KOPT-K1 (cell line): ENCODE data around the gene ZNF670.
"Not testable (repeated sequence)": the region's sequence is repeated elsewhere in the genome, so short reads cannot be mapped to it uniquely, and the experiment has no call there.

Source experiments
- H3K27ac ChIP-seq: fragments of 200-600 bp; sonication (generic); 2 replicates; pipeline ENCODE4 v1.5.1; 2016; ENCODE audit warnings: antibody characterized with exemption, mild to moderate bottlenecking, low read depth, low read length; ENCODE audit not compliant: poor library complexity, severe bottlenecking
- H3K36me3 ChIP-seq: fragments of 200-600 bp; sonication (generic); 2 replicates; pipeline ENCODE4 v1.5.1; 2017; ENCODE audit warnings: antibody characterized with exemption, mild to moderate bottlenecking, low read length, moderate library complexity; ENCODE audit not compliant: insufficient read depth
- H3K9me3 ChIP-seq: fragments of 200-600 bp; sonication (generic); 2 replicates; pipeline ENCODE4 v1.5.1; 2017; ENCODE audit warnings: antibody characterized with exemption, low read length, mild to moderate bottlenecking; ENCODE audit not compliant: insufficient read depth, poor library complexity, severe bottlenecking

The ZNF670 gene

DNA sequence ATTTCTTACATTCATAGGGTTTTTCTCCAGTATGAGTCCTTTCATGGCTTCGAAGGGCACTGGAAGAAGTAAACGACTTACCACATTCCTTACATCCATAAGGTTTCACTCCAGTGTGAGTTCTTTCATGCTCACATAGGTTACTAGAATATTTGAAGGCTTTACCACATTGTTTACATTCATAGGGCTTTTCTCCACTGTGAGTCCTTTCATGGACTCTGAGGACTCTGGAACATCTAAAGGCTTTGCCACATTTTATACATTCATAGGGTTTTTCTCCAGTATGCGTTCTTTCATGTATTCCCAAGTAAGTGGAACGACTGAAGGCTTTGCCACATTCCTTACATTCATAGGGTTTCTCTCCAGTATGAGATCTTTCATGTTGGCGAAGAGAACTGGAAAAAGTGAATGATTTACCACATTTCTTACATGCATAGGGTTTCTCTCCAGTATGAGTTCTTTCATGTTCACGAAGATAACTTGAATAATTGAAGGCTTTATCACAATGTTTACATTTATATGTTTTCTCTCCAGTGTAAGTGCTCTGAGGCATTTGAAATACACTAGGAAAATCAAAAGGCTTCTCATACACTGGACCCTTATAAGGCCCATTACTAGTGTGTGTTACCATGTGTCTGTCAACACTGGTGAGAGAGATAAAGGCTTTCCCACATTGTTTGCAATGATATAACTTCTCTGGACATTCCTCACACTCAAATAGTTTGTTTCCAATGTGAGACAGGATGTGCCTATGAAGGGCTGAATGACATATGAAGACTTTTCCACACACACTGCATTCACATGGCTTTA lies 40.9 kb downstream of the ZNF670 start:
- Histone ChIP-seq H3K36me3 (peaks cover 64% of the 10 kb centered on the region), H3K9me3 (peaks cover 99% of the 10 kb centered on the region), H3K27ac (no peak overlapping the region)

DNA sequence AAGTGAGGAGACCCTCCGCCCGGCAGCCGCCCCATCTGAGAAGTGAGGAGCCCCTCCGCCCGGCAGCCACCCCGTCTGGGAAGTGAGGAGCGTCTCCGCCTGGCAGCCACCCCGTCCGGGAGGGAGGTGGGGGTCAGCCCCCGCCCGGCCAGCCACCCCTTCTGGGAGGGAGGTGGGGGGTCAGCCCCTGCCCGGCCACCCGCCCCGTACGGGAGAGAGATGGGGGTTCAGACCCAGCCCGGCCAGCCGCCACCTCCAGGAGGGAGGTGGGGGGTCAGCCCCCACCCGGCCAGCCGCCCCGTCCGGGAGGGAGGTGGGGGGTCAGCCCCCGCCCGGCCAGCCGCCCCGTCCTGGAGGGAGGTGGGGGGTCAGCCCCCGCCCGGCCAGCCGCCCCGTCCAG lies 46.3 kb downstream of the ZNF670 start:
- H3K36me3 ChIP-seq: peaks cover 35% of the 10 kb centered on the region
- peaks cover 87% of the 10 kb centered on the region for H3K9me3 ChIP-seq
- not testable (repeated sequence) for H3K27ac ChIP-seq
